NB4 (cell line): ENCODE data around the gene CCT5.

Experiments
- TF ChIP-seq, protein P1 (sequence below): IDR thresholded peaks from one replicate; pipeline ENCODE4 v1.5.1; 2012; ENCODE audit warnings: low read depth, low read length
- TF ChIP-seq, protein P2 (sequence below): IDR thresholded peaks from 2 replicates; pipeline ENCODE4 v1.6.1; 2011; ENCODE audit warnings: low read depth, low read length

DNA sequence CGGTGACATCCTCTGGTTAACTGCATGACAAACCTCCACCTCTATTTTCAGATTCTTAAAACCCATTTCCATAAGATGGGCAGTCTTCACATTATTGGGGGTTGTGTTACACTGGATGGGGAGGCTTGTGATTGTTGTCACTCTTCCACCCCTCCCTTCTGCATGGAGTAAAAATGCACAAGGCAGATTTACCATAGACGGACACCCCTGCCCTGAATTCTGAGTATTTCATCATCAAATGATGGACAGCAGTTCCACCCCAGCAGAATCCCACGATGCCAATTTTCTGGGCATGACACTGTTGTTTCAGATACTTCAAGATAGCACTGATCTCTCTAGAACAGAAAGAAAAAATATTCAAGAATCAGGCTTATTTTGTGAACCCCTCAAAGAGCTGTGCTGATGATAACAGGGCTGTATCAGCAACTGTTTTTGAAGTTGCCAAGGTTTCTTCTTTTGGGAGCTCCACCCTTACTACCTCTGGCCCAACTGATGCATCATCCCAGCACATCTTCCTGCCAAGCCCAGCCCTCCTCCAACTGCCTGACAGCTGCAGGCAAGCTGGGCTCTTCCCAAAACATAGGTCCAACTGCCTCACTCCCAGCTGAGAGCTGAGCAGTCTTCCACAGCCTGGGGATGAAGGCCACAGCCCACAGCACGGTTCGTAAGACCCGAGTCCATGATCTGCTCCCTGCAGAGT is 36.2 kb downstream of the CCT5 start:
- TF ChIP-seq, protein P1, sequence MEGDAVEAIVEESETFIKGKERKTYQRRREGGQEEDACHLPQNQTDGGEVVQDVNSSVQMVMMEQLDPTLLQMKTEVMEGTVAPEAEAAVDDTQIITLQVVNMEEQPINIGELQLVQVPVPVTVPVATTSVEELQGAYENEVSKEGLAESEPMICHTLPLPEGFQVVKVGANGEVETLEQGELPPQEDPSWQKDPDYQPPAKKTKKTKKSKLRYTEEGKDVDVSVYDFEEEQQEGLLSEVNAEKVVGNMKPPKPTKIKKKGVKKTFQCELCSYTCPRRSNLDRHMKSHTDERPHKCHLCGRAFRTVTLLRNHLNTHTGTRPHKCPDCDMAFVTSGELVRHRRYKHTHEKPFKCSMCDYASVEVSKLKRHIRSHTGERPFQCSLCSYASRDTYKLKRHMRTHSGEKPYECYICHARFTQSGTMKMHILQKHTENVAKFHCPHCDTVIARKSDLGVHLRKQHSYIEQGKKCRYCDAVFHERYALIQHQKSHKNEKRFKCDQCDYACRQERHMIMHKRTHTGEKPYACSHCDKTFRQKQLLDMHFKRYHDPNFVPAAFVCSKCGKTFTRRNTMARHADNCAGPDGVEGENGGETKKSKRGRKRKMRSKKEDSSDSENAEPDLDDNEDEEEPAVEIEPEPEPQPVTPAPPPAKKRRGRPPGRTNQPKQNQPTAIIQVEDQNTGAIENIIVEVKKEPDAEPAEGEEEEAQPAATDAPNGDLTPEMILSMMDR: no peak
- TF ChIP-seq, protein P2, sequence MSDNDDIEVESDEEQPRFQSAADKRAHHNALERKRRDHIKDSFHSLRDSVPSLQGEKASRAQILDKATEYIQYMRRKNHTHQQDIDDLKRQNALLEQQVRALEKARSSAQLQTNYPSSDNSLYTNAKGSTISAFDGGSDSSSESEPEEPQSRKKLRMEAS: no peak
